Breast epithelium (tissue), 4 donors: Measurements from ENCODE around the gene OBP2B. TPM values are rescaled to one million over a fixed set of nuclear protein-coding genes. Genes with fewer than 3 reads are reported as not detected.

Experiments used
- DNase-seq, 2 donors: peaks; one replicate each; pipeline ENCODE4 v3.0.0-alpha.2; 2019; ENCODE audit warnings: low spot score in 2 of 2
- H3K27ac ChIP-seq, 2 donors: fragments of 200-600 bp; sonication (generic) in 1 of 2; one replicate each; pipeline ENCODE4 v1.5.1; 2016 to 2019; ENCODE audit warnings: mild to moderate bottlenecking in 1 of 2
- H3K27me3 ChIP-seq, 2 donors: fragments of 200-600 bp; sonication (generic) in 1 of 2; one replicate each; pipeline versions ENCODE4 v1.5.1 to v1.6.0; 2017 to 2019; ENCODE audit warnings: control low read depth in 1 of 2, mild to moderate bottlenecking in 1 of 2
- H3K36me3 ChIP-seq: fragments of 200-600 bp; one replicate; pipeline ENCODE4 v1.5.1; 2019
- H3K4me1 ChIP-seq, 2 donors: fragments of 200-600 bp; sonication (generic); one replicate each; pipeline ENCODE4 v1.5.1; 2016 to 2019; ENCODE audit warnings: control low read depth in 1 of 2
- H3K4me3 ChIP-seq, 3 donors: fragments of 200-600 bp; sonication (generic); 1 replicate in 2 of 3; 2 replicates in 1 of 3; pipeline ENCODE4 v1.5.1; 2016 to 2019; ENCODE audit warnings: mild to moderate bottlenecking in 3 of 3, moderate library complexity in 2 of 3
- H3K9me3 ChIP-seq, 2 donors: fragments of 200-600 bp; sonication (generic) in 1 of 2; one replicate each; pipeline ENCODE4 v1.5.1; 2016 to 2019; ENCODE audit warnings: control low read depth in 1 of 2
- POLR2A ChIP-seq: fragments of 450-650 bp; IDR thresholded peaks from one replicate; pipeline ENCODE4 v1.6.1; 2016; ENCODE audit warnings: antibody characterized with exemption, mild to moderate bottlenecking, moderate library complexity
- POLR2AphosphoS5 ChIP-seq, 3 donors: sonication (generic); formaldehyde crosslinking; IDR thresholded peaks; one replicate each; pipeline ENCODE4 v1.6.1; 2017; ENCODE audit warnings: antibody characterized with exemption in 3 of 3
- intact Hi-C: fragments of 100-400 bp; cut with DNase I; formaldehyde crosslinking; loops from one replicate; pipeline ENCODE4 v1.15.1; 2023; ENCODE audit warnings: low total_unique reads
- total RNA-seq, 3 donors: library from RNA; depleted of rRNA; stranded (reverse); fragments of >200 nt; gene quantifications; one replicate each; pipeline ENCODE4 v1.1.0, GENCODE V29; 2016
- TF ChIP-seq, protein P1 (sequence below), 3 donors: fragments of 450-650 bp; IDR thresholded peaks; one replicate each; pipeline ENCODE4 v1.5.1; 2016 to 2017; ENCODE audit warnings: antibody characterized with exemption in 3 of 3, mild to moderate bottlenecking in 3 of 3, moderate library complexity in 3 of 3

OBP2B gene
- total RNA-seq, 3 donors from 2014 or later, result 0.88 to 0.98 TPM; not detected in 1

- no peaks in the 10 kb centered on the region for H3K27me3 ChIP-seq
- no peak for TF ChIP-seq POLR2AphosphoS5 (IDR thresholded peaks at IDR 0.05)
- TF ChIP-seq, protein P1, sequence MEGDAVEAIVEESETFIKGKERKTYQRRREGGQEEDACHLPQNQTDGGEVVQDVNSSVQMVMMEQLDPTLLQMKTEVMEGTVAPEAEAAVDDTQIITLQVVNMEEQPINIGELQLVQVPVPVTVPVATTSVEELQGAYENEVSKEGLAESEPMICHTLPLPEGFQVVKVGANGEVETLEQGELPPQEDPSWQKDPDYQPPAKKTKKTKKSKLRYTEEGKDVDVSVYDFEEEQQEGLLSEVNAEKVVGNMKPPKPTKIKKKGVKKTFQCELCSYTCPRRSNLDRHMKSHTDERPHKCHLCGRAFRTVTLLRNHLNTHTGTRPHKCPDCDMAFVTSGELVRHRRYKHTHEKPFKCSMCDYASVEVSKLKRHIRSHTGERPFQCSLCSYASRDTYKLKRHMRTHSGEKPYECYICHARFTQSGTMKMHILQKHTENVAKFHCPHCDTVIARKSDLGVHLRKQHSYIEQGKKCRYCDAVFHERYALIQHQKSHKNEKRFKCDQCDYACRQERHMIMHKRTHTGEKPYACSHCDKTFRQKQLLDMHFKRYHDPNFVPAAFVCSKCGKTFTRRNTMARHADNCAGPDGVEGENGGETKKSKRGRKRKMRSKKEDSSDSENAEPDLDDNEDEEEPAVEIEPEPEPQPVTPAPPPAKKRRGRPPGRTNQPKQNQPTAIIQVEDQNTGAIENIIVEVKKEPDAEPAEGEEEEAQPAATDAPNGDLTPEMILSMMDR (IDR thresholded peaks at IDR 0.05), result no peak
- TF ChIP-seq POLR2A, result no peak
Measured at GRCh38 chr9:133203506-133204075, 5.5 kb downstream of the OBP2B start.

DNA sequence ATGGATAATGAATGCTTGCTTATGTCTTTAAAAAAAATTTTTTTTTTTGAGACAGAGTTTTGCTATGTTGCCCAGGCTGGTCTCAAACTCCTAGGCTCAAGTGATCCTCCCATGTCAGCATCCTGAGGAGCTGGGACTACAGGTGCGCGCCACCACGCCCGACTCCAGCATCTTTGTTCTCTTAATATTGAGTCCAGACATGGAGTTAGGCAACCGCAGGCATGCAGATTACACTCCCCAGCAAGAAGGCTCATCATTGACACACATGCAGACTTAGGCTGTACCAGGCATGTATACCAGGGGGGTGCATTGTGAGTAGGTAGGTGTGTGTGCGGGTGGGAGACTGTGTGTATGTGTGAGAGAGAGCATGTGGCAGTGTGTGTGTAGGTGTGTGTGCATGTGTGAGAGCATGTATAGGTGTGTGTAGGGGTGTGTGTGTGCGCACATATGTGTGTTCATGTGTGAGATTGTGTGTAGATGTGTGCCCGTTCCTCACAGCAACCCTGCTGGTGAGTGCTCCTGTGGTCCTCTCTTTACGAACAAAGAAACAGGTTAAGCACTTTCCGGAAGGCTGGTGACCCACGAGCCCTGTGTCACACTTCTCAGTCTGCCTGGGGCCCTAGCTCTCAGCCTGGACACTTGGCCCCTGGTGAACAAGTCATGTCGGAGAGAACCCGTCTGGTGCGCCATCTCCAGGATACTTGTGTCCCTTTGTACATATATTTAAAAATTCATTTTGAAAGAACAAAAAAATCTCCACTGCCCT is 6.2 kb downstream of the OBP2B start:
- intact Hi-C loops, result no loop called here
- no peak for TF ChIP-seq POLR2AphosphoS5 (IDR thresholded peaks at IDR 0.05)
- no peak for TF ChIP-seq POLR2A
- TF ChIP-seq, protein P1 (IDR thresholded peaks at IDR 0.05), result no peak
- no peak overlapping the region for H3K4me3 ChIP-seq
- peak in 1 of 2 donors; percentile 14 for DNase-seq
- H3K27me3 ChIP-seq, result no peaks in the 10 kb centered on the region
- no peaks in the 10 kb centered on the region for H3K9me3 ChIP-seq
- no peaks in the 10 kb centered on the region for H3K4me1 ChIP-seq
- no peak overlapping the region for H3K27ac ChIP-seq
- H3K36me3 ChIP-seq, result no peaks in the 10 kb centered on the region

More at GRCh38 chr9:133203506-133204075, 5.5 kb downstream of the OBP2B start:
- no peaks in the 10 kb centered on the region for H3K9me3 ChIP-seq
- DNase-seq, result peak in 1 of 2 donors; percentile 7
- H3K4me3 ChIP-seq, result no peak overlapping the region
- intact Hi-C loops, result no loop called here
- no peak overlapping the region for H3K27ac ChIP-seq
- no peaks in the 10 kb centered on the region for H3K4me1 ChIP-seq
- no peaks in the 10 kb centered on the region for H3K36me3 ChIP-seq

GRCh38 chr9:133202145-133202513 is 6.9 kb downstream of the OBP2B start:
- H3K36me3 ChIP-seq, result no peaks in the 10 kb centered on the region
- H3K9me3 ChIP-seq, result no peaks in the 10 kb centered on the region
- H3K4me3 ChIP-seq, result no peak overlapping the region
- DNase-seq, result peak in 1 of 2 donors; percentile 4
- intact Hi-C loops, result no loop called here
- no peaks in the 10 kb centered on the region for H3K4me1 ChIP-seq
- no peaks in the 10 kb centered on the region for H3K27me3 ChIP-seq
- no peak overlapping the region for H3K27ac ChIP-seq
- TF ChIP-seq, protein P1 (IDR thresholded peaks at IDR 0.05), result no peak
- TF ChIP-seq POLR2A (no peak), POLR2AphosphoS5 (IDR thresholded peaks at IDR 0.05) (no peak)

GRCh38 chr9:133201424-133202144 is 7.5 kb downstream of the OBP2B start:
- Histone ChIP-seq H3K36me3 (no peaks in the 10 kb centered on the region), H3K4me3 (no peak overlapping the region), H3K27me3 (no peaks in the 10 kb centered on the region), H3K4me1 (no peaks in the 10 kb centered on the region), H3K27ac (no peak overlapping the region), H3K9me3 (no peaks in the 10 kb centered on the region)
- intact Hi-C loops, result no loop called here
- TF ChIP-seq POLR2AphosphoS5 (IDR thresholded peaks at IDR 0.05) (no peak), POLR2A (no peak)
- TF ChIP-seq, protein P1 (IDR thresholded peaks at IDR 0.05), result no peak
- peak in 1 of 2 donors; percentile 14 for DNase-seq

- Histone ChIP-seq H3K4me3 (no peak overlapping the region), H3K27me3 (no peaks in the 10 kb centered on the region), H3K4me1 (no peaks in the 10 kb centered on the region), H3K27ac (no peak overlapping the region), H3K9me3 (no peaks in the 10 kb centered on the region), H3K36me3 (no peaks in the 10 kb centered on the region)
- no peak for TF ChIP-seq POLR2A
- no peak for TF ChIP-seq POLR2AphosphoS5 (IDR thresholded peaks at IDR 0.05)
- TF ChIP-seq, protein P1 (IDR thresholded peaks at IDR 0.05), result no peak
- intact Hi-C loops, result no loop called here
- peak in 1 of 2 donors; percentile 12 for DNase-seq
Measured at GRCh38 chr9:133200631-133201030, 8.4 kb downstream of the OBP2B start.
